ENCODE measurements around the gene CA5B.
"Not testable (repeated sequence)": the region's sequence is repeated elsewhere in the genome, so short reads cannot be mapped to it uniquely, and the experiment has no call there.

Gene CA5B, protein sequence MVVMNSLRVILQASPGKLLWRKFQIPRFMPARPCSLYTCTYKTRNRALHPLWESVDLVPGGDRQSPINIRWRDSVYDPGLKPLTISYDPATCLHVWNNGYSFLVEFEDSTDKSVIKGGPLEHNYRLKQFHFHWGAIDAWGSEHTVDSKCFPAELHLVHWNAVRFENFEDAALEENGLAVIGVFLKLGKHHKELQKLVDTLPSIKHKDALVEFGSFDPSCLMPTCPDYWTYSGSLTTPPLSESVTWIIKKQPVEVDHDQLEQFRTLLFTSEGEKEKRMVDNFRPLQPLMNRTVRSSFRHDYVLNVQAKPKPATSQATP

DNA sequence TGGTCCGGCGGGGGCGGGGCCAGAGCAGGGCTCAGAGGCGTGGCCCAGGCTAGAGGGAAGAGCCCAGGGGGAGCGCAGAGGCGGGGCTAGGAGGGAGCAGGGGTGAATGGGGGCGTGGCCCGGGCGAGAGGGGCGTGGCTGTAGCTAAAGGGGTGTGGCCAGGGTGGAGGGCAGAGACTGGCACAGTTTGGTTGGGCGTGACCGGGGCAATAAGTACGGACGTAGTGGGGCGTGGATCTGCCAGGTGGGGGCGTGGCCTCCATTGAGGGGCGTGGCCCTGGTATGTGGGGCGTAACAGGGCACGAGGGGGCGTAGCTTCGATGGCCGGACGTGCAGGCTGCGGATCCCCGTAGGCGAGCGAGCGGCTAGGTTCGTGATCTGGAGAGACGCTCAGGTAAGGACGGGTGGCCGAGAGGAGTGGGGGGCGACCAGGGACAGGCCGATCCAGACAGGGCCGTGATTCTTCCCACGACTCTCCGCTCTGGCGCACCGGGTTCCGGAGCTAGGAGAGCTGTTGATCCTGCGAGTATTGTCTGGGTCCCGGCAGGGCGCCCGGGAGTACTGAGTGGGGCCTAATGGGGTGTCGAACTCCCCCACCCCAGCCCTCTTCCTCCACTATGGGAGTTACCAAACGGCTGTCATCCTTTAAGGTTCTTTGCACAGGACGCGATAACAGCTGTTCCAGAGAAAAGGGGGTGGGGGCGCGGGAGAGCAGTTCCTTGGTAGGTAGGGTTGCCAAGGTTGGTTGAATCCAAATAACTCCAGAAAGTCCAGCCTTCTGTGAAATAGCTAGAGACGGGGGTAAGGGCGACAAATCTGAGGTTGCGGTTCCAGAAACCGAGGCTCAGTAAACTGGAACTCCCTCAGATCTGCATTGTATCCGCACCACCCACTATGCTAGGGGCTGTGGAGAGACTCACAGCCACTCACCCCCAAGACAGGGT is at the start of gene CA5B:
TSS of gene CA5B (plus strand) at position 312 of the 944 bp plus-strand sequence. CDS start 11,754 bp downstream, outside the sequence.
- DNase-seq, result peak; percentile 63

DNA sequence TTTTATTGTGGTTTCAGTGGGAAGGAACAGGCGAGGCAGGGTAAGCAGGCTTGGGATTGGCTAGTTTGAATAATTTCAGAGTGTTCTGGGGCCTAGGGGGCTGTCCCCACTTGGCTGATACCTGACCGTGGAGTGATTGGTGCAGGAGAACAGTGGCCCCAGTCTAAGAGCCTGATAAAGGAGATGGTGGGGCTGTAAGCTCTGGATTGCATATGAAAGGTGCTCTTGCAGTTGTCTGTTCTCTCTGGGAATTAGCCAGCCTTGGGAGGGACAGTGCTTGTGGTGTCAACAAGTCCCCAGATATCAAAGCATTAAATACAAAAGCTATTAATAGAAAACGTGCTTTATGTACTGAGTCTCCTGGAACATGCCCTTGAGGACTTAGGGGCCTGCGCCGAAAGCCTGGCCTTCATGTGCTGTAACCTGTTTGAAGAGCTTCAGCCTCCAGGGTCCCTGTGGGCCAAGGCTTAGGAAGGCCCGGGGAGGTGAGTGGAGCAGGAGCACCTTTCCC is 43.1 kb upstream of the CA5B start:
- DNase-seq, result no peak

DNA sequence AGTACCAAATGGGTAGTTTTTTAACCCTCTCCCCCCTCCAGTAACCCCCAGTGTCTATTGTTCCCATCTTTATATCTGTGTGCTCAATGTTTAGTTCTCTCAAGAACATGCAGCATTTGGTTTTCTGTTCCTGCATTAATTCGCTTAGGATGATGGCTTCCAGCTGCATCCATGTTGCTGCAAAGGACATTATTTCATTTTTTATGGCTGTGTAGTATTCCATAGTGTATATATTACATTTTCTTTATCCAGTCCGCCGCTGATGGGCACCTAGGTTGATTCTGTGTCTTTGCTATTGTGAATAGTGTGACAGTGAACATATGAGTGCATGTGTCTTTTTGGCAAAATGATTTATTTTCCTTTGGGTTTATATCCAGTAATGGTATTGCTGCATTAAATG is 41.6 kb upstream of the CA5B start:
- DNase-seq, result no peak

DNA sequence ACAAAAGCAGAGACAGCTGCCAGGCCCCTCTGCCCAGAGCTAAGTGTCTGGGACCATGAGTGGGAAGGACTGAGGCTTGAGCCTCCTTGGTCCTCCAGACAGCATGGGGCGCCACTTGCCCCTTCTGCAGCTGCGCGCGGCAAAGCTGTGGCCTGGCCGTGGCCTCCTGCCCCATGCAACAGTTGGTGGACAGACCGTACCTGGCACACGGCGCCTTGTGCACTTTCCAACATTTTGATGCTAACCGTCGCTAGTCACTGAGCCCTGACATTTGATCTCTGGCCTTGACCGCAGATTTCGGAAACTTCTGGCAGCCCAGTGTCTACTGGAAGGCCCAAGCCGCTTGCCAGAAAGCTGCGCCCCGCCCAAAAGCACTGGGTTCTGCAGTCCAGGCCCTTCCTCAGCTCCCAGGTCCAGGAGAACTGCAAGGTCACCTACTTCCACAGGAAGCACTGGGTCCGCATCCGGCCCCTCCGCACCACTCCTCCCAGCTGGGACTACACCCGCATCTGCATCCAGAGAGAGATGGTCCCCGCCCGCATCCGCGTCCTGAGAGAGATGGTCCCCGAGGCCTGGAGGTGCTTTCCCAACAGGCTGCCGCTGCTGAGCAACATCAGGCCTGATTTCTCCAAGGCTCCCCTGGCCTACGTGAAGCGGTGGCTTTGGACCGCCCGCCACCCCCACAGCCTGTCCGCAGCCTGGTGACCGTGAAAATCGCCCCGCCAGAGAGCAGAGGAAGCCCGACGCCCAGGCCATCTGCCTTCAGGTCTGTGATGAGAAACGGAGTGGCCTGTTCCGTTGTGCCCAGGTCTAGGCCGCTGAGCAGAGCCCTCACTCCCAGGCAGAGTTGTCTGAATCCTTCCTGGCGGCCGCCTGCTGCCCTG is 35.3 kb upstream of the CA5B start:
- no peak for DNase-seq

DNA sequence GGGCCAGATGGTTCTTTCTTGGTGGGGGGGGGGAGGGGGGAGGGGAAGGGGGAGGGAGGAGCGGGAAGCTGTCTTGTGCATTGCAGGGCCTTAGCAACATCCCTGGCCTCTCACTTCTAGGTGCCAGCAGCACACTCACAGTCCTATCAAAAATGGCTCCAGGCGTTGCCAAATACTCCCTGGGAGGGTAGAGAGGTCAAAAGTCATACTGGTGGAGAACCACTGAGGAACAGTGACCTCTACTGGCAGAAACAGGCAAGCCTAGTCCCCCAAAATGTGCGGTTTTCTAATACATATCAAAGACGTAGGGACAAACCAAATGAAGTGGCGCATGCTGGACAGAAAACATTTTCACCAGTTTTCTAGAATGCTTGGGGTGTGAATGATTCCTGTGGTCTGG is 34.3 kb upstream of the CA5B start:
- DNase-seq, result not testable (repeated sequence)

DNA sequence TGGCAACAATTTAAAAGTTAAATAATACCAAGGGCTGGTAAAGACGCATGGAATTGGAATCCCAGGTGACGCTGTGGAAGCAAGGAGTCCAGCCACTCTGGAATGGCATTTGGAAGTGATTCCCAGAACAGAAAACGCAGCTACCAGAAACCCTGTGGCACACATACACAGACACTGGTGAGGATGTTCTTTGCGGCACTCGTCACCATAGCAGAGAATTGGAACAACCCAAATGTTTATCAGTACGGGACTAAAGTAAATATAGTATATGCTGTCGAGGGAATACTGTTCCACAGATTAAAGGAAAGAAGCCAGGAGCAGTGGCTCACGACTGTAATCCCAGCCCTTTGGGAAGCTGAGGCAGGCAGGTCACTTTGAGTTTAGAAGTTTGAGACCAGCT is 33.8 kb upstream of the CA5B start:
- not testable (repeated sequence) for DNase-seq

DNA sequence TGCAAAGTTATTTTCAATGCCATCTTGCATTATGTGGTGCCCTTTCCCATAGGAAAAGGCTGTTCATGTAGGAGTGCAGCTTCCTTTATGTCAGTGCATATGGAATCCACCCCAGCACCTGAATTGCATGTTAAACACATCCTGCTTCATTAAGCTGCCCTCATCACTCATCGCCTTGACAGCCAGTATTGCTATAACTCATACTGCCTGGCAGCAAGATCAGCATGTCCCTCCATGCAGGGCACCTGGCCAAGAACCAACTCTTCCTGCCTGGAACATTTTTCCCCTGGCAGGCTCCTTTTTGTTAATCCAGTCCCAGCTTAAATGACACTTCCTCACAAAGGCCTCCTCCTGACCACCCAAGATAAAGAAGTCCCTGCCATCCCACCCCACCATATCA is 23.5 kb upstream of the CA5B start:
- DNase-seq, result no peak

DNA sequence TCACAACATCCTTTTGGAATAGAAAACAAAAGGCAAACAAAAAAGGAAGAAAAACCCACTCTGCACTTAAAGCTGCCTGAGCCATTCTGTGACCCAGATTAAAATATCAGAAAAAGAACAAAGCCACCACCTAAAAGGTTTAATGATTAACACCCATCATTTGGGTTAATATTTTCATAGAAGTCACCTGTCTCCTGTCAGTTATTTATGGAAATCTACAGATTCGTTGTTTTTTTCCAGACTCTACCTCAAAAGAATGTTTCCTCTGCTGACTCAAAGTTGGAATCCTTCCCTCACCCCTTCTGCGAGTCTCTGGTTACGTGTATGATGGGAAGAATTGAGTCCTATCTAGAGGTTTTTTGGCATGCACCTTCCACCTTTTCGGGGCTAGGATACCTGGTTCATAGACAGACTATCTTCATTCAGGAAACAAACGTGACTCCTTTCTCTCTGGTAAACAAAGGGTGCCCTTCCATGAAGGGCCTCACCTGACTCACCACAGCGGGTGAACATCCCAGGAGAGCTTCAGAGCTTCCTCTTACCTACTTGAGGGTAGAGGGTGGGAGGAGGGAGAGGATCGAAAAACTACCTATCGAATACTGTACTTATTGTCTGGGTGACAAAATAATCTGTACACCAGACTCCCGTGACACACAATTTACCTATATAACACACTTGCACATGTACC is 19.6 kb upstream of the CA5B start:
- DNase-seq, result no peak

DNA sequence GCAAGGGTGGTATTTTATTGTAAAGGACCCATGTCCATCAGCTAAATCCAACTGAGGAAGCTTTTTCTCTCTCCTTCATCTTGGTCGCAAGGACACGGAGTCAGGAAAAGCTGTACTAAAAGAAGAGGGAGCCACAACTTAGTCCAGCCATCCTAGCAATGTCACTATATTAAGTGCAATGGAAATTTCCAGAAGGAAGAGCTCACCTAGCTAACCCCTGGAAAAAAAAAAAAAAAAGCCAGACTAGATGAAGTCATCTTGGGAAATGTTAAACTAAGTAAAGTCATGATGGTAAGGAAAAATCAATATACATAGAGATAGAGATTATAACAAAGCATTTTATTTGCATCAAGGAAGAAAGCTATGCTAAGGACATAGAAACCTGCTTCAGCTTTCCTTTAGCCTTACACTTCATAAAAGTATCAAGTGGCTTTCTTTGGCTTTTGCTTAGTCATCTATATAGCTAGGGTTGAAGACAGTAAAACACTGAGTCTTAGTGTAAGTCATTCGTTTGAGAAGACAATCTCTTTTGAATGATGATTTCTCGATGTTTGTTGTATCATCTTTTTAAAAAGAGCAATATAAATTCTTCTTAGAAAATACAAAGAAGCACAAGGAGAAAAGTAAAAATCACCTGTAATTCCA is 18.6 kb upstream of the CA5B start:
- DNase-seq, result no peak

DNA sequence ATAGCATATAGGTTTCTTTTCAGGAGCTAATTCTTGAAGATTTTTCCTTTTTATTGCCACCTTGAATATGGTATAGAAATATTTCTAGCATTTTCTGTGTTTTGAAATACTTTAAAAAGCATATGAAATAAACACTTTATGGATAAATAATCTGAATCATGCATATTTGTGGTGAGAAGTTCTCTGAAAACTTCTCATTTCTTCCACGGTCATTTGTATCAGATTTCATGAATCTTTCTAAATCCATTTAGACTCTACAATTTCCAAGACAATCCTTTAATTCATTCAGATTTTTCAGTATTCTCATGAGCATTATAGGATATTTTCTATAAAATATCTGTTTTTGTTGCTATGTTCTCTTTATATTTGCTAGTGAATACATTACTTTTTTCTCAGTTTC is 16.2 kb upstream of the CA5B start:
- DNase-seq, result no peak

DNA sequence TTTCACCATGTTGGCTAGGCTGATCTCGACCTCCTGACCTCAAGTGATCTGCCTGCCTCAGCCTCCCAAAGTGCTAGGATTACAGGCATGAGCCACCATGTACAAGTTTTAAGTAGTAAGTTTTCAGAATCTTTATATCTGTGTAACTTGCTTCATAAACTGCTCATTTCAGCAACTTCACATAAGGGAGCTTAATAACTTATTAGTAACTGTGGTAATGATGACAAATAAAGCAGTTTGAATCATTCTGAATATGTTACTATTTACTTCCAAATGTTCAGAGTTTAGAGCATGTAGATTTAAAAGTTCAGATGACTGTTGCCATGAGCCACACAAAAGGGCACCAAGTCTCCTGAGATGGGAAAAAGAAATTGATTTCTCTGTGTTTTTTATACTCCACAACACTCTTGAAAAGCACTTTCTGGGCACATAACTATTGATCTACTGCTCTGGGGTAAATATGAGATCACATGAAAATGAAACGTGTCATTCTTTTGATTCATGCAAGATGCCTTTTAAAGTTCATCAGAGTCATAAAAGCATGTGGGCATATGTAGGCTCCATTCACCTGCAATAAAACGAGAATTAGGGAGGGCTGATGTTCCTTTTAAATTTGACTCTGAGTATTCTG is 14.1 kb upstream of the CA5B start:
- DNase-seq, result no peak

DNA sequence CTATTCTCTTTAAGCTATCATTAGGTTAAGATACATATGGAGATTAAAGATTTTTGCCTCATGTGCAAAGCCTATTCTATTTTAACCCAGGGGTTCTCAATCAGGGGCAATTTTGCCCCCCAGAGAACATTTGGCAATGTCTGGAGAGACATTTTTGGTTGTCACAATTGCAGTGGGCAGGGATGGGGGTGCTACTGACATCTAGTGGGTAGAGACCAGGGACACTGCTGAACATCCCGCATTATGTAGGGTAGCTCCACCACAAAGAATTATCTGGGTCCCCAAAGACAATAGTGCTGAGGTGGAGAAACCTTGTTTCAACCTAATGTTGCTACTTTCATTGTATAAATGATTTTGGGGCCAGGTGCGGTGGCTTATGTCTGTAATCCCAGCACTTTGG is 13.2 kb upstream of the CA5B start:
- DNase-seq, result no peak

DNA sequence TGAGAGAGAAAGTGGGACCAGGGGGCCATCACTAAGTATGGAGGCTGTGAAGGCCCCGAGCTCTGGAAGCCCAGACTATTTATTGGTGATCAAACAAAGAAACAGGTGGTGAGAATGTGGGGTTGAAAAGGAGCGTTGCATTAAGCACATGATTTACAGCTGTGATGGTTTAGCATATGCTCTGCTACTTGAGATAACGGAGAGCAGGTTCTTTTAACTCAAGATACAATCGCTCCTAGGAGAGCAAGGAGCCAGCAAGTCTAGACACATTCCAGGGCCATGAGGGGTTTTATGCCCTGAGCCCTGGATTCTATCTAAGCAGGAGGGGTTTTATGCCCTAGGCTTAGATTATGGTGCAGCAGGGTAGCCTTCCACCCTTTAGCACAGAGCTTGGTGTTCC is 6.7 kb upstream of the CA5B start:
- DNase-seq, result not testable (repeated sequence)

DNA sequence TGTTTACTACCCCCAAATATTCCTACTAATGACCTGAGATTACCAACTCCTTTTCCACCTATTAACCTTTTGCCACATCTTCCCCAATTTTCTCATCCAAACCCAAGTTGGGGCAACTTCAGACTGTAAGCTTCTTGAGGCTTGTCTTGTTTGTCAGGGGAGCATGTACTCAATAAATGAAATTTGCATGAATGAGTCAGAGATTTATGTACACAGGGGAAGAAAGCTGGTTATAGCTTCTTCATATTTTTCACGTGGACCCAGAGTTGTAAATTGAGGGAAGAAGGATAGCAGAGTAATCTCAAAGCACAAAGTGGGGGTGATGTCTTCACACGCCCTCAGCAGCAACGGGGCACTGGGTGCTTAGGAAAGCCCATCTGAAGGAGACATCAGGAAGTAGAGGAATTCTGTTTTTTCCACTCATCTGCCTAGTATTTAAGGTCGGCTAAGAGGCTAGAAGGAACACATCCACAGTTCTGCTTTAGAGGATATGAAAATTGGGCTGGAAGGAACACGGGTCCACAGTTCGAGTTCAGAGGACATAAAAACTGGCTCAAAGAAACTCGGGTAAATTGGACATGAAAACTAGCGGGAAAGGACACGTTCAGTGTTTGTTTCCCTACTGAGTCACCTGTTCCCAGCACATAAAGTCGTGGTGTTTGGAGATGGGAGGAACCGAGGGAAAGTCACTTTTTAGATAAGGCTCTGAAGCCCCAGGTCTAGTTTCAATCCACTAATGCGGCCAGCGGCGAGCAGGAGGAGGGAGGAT is 696 bp upstream of the CA5B start:
- no peak for DNase-seq

DNA sequence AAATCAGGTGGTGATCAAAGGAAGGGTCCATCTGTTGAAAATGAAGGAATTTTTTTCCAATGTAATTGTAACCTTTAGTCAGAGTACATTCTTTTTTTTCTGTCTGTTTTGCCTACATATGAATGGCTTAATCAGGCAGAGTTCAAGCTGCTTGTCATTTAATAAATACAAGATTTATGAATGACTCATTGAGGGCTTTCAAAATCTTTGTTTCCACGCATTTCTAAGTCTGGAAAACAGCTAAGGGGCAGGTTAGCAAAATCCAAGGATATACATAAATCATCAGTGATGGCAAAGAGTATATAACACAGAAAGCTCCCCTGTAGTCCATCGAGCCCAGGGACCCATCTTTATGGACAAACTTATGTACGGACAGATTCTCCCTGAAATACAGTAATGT is 1.8 kb downstream of the CA5B start:
- DNase-seq, result no peak

DNA sequence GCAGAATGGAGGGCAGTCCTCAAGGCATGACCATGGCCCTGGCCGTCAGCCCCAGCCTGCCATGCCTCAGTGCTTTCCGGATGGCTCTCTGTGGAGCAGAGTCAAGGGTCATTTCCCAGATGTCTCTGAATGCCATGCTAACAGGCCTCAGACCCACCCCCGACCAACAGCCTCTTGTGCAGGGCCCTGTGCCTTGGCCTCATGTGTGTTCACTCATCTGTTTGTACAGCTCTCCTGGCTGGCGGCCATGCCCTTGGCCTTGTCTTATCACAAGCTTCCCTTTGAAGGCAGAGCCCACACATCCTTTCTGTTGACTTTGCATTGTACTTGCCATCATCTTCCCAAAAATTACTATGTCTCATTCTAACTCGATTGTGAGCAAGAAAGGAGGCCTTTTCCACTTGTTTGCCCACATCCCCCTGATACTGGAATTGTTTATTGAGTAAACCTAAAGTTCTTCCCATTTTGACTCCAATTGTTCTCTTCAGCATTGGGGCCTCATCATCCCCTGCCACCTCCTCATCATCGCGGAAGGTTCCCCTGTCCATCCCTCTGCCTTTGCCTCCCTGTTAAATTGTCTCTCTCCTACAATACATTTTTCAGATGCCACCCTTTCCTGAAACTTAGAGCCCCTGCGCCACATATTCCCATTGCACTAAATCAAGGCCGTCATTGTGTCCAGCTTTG is 6.3 kb downstream of the CA5B start:
- no peak for DNase-seq

DNA sequence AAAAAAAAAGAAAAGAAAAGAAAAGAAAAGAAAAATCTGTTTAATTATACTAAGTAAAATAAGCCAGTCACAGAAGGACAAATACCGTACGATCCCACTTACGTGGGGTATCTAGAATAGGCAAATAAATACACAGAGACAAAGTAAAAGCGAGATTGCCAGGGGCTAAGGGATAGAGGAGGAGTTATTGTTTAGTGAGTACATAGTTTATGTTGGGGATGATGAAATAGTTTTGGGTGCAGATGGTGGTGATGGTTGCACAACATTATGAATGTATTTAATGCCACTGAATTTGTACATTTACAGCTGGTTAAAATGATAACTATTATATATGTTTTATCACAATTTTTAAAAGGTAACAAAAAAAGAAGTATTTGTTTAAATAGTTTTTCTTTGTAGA is 7.1 kb downstream of the CA5B start:
- no peak for DNase-seq

DNA sequence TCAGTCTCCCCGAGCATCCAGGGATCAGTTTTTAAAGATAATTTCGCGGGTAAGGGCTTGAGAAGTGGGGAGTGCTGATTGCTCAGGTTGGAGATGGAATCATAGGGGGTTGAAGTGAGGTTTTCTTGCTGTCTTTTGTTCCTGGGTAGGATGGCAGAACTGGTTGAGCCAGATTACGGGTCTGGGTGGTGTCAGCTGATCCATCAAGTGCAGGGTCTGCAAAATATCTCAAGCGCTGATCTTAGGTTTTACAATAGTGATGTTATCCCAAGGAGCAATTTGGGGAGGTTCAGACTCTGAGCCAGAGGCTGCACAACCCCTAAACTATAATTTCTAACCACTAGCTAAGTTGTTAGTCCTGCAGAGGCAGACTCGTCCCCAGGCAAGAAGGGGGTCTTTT is 8.6 kb downstream of the CA5B start:
- DNase-seq, result not testable (repeated sequence)

DNA sequence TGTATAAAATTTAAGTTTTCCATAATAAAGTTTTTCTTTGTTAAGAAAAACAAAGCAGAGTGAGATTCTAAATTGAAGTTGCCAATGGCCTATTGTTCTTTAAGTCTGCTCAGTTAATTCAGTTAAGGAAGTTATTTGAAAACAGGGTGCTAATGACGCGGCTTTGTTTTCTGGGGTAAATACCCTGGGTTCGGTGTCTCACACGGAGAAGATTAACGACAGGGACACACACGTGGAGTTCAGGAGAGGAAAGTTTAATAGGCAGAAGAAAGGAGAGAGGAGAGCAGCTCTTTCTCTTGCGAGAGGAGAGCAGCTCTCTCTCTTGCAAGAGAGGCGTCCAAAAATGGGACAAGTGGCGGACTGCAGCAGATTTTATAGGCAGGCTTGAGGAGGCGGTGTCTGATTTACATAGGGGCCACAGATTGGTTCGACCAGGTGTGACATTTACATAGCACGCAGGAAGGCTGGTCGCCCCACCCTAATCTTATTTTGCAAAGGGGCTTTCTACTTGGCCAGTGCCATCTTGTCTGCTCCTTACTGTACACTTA is 9.6 kb downstream of the CA5B start:
- no peak for DNase-seq

DNA sequence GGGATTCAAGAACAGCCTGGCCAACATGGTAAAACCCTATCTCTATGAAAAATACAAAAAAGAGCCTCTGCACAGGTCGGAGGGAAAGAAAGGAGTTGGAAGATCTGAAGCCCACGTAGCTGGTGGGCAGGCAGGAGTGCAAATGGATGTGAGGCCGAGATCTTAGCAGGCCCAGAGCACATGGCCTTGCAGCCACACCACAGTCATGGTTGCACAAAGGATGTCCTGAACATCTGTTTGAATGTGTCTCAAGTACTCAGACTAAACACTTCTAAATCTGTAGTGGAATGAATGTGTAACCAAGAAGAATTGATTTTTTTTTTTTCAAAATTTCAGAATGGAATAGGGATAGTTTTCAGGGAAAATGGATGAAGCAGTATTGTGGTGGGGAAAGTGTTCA is 10.8 kb downstream of the CA5B start:
- no peak for DNase-seq
